ENCODE measurements around the gene PDE6C.

PDE6C gene

DNA sequence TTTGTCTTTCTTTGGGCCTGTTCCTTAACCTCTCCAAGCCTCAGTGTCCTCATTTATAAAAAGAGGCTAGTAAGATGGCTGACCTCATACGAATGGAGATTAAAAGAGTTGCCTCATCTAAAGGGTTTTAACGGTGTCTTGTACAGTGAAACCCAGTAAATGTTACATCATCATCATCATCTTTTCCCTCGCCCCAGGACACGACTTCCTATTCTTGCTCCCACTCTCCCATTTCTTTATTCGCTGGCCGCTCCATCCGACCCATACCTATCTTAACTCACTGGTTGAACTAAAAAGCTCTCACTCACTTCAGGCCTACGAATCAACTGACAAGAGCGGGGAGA lies 89.5 kb downstream of the PDE6C start:
- peak in 5 of 51 donors; percentile 15 to 63 (median 37) for DNase-seq

DNA sequence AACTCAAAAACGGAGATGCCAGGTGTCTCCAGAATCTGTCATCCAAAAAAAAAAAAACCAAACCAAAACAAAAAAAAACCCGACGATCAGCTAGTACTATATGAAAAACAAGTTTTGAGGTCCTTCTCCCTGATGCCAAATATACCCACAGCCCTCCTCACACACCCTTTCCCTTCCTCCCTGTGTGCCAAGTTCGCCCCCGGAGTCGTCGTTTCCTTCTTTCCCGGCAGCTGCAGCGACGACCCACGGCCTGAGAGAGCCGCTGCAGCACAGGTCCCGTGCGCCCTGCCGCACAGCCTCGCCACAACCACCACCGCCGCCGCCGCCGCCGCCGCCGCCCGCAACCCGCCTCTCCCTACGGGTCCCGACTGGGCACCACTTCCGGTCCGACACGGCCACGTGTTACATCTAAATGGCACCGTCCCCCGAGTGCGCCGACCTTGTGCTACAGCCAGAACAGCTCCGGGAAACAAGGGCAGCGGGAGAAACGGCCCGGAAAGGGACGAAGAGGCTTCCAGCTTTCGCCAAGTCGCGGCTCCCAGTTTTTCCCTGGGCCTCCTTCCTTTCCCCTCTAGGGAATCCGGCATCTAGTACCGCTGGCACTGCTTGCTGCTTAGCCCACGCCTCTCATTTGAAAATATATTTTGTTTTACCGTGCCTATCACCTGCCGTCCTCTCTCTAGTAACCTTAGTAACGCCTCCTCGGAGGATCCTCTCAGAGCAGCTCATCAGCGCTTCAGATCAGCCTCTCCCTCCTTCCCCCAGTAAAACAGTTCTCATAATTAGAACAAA lies 90.1 kb downstream of the PDE6C start, which contains the start of gene FRA10AC1:
TSS of gene FRA10AC1 (minus strand) at position 383 of the 792 bp plus-strand sequence. CDS start 2,486 bp downstream, outside the sequence.
- peak; percentile 74 to 97 (median 91) for DNase-seq

- DNase-seq: peak in 8 of 51 donors; percentile 2 to 83 (median 35)
Observed at GRCh38 chr10:93703066-93703465, 90.7 kb downstream of the PDE6C start.

- no peak for DNase-seq
Observed at GRCh38 chr10:93703841-93704240, 91.5 kb downstream of the PDE6C start.

GRCh38 chr10:93704451-93704850 lies 92.1 kb downstream of the PDE6C start:
- no peak for DNase-seq

DNA sequence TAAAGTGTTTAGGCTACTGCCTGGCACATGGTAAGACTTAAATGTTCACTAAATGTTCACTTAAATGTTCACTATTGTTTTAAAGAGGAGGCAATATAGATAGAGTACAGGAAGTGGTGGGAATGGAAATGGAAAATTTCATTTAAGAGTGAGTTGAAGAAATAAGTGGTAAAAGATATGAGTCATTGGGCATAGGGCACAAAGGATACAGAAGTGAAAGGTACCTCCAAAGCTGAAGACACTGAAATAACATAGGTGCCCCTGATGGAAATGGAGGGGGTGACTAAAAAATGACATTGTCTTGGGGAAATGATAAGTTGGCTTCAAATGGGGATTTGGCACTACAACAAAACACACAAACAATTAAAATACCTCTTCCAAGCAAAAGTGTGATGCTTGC lies 95.3 kb downstream of the PDE6C start:
- no peak for DNase-seq

- DNase-seq: no peak
Observed at GRCh38 chr10:93710333-93710909, 98.1 kb downstream of the PDE6C start.

GRCh38 chr10:93711891-93712290 lies 99.6 kb downstream of the PDE6C start:
- DNase-seq: no peak

GRCh38 chr10:93712593-93712992 lies 100.3 kb downstream of the PDE6C start:
- DNase-seq: peak in 8 of 51 donors; percentile 1 to 14 (median 4)

GRCh38 chr10:93715345-93715744 lies 103.0 kb downstream of the PDE6C start:
- no peak for DNase-seq

Measured in hypothalamus (tissue), 51 donors.